ENCODE measurements around the gene ATF6B.

- TF ChIP-seq POLR2A (IDR thresholded peaks at IDR 0.05; ENCODE audit: extremely low read depth, insufficient read length) (no peak), MAX (IDR thresholded peaks at IDR 0.05; ENCODE audit: low read depth, low read length) (no peak), CTCF (IDR thresholded peaks at IDR 0.05; ENCODE audit: low read depth, low read length) (no peak)
These were observed 13.2 kb downstream of the ATF6B start for GRCh38 chr6:32114796-32115195.
